ACHN (cell line): ENCODE measurements around the gene PRKG1.
"Not testable (repeated sequence)": the region's sequence is repeated elsewhere in the genome, so short reads cannot be mapped to it uniquely, and the experiment has no call there.

Source experiments
- DNase-seq: peaks from one replicate; pipeline ENCODE4 v3.0.0-alpha.2; 2015
- in situ Hi-C: cut with HindIII; loops from 2 replicates; pipeline ENCODE4 v1.10.0; 2017; ENCODE audit warnings: low sequenced_read_pairs, low pct_ligation_motif_present, low pct_unique_long_range_greater_than_20kb

Gene PRKG1

DNA sequence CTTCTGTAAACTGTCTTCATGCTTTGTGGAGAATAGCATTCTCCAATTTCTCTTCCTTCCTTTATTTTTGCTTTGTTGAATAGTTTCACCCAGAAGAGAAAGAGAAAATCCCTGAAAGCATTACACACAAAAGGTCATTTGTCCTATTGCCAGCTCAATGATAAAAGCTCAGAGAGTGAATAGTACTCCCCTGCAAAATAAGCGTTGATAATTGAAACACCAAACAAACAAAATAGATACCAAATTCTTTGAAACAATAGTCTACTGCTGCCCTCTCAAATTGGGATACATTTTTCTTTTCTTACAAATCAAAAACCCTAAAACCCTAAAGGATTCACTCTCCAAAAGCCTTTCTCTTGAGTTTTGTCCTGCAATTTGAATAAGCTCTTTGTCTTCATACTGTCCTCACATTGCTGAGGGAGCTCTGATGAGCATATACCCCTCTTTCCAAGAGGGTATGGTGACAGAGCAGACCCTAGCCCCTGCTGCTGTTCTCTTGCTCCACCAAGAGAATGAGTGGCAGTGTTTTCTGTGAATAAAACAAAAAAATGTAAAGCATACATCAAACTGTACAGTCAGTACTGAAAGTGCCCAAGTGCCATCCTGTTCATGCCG is 490.7 kb downstream of the PRKG1 start:
- in situ Hi-C loops = no loop called here
- DNase-seq = no peak

DNA sequence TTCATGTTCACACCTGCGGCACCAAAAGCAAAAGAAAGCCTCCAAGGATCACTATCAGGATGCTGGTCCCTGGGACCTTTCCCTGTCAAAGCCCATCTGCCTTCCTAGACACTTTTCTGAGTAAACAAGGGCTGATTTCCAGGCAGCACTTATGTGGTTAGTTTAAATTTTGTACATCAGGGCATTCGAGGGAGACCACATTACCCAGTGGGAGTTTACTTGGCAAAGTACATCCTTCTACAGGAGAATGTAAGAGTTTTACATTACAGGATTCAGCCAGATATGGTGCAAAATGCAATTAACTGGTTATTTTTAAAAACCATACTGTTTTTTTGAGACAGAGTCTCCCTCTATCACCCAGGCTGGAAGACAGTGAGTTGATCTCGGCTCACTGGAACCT is 493.0 kb downstream of the PRKG1 start:
- in situ Hi-C loops = no loop called here
- no peak for DNase-seq

DNA sequence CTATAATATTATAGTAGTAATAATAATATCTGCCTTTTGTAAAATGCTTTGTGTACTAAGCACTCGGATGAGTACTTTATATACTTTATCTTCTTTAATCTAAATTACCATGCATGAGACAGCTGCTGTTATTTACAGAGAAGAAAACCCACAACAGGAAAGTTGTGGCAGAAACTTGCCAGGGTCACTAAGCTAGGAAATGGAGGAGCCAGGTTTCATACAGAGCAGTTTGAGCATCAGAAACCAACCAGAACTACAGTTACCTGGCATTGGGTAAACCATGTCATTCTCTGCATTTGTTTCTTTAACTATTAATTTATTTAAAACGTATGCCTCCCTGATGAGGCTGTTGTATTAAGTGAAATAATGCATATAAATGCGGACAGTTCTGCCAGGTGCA is 495.2 kb downstream of the PRKG1 start:
- no peak for DNase-seq
- in situ Hi-C loops = no loop called here

DNA sequence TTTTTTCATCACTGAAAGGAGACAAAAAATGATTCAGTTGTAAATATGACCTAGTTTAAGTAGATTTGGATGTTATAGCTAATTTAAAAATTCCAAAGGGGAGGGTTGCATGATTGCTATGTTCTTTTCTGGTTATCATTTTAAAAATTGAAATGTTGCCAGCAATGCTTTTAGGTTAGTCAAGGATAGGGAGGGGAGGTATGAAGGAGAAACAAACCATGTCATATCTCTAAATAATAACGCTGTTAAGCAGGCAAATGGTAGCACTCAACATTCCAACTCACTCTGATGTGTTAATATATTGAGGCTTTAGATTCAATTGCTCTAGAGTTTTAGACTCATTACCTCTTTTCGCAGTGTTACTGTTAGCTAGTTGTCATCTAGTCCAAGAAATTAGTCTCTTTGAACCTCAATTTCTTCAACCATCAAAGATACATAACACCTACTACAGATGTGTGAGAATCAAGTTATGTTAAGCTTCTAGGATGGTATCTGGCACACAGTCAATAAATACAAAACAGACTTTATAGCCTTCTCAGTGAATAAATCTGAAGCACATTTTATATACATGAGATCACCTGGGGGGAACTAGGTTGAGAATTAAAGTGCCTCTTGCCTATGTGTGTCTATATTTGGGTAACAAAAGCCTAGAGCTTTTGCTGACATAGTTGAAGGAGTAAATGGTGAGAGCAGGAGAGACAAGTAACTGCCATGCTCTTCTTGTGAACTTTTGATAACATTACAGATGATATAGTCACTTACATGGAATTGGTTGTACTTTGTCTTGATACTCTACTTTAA is 500.2 kb downstream of the PRKG1 start:
- in situ Hi-C loops = no loop called here
- DNase-seq = no peak

DNA sequence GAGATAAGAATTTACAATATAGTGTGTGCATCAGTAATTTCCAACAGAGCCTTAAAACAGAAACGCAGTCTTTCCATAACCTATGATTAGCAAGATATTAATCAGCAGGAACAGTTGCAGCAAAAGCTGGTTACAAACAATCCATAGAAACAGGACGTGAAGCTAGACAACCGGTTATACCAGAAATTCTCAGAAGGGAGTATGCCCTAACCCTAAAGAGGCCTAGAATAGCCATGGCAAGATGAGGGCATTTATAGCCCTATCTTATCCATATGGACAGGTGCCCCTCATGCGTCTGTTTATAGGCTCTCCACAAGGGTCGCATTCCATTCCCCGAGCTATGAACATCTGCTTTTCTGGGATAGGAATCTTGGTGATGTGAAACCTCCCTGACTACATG is 506.9 kb downstream of the PRKG1 start:
- in situ Hi-C loops, DNase-seq: not testable (repeated sequence)

DNA sequence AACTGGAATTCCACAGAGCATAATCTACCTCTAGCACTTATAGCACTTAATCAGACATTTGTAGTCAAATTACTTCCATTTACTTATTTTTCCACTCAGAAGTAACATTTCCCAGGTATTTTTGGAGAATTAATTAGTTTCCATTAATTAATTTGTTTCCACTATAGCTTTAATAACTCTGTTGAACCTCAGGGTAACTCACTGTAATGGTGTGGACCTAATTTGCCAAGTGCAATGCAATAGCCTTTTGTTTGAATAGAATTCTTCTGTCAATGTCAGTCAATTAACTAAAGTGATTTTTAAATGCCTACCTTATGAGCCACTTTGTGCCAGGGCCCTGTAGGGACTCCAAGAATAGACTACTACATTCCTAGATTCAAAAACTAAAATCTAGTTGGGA is 509.7 kb downstream of the PRKG1 start:
- in situ Hi-C loops = no loop called here
- DNase-seq = no peak

DNA sequence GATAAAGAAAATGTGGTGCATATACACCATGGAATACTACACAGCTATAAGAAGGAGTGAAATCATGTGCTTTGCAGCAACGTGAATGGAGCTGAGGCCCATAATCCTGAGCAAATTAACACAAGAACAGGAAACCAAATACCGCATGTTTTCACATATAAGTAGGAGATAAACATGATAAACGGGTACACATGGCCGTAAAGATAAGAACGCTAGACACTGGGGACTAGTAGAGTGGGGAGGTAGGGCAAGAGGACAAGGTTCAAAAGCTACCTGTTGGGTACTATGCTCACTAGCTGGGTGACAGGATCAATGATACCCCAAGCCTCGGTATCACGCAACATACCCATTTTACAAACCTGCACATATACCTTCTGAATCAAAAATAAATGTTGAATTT is 511.5 kb downstream of the PRKG1 start:
- DNase-seq = no peak
- in situ Hi-C loops = no loop called here

DNA sequence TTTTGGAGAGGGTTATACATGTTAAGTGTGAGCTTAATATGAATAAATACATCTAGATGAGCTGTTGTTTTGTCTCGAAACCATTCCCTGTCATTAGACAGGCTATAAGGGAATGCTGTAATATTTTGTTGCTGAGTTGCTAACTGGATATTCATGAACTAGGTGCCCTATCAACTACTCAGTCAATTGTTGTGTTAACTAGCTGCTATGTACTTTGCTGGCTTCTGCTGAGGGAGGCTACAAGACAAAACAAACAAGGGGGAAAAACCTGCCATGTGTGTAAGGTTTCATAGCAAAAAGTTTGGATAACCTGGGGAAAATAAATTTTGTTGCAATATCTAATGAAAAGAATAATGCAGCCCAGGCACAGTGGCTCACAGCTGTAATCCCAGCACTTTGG is 514.7 kb downstream of the PRKG1 start:
- no peak for DNase-seq

DNA sequence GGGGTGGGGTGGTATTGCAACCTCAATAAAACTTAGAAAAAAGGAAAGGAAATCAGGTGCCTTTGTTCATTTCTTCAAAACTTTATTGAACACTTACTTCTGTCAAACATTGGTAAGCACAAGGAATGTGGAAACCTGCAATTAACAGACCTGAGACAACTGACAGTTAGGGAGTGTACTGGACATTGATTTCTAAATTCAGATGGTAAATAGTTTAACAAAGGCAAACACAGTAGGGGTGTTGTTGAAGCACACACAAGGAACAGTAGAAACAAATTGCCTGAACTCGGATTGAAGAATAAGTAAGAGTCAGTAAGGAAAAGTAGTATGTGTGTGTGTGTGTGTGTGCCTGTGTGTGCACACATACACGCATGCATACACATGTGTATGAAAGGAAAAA is 516.5 kb downstream of the PRKG1 start:
- in situ Hi-C loops = no loop called here
- no peak for DNase-seq

More for the DNA sequence above, 514.7 kb downstream of the PRKG1 start:
- in situ Hi-C loops = no loop called here

DNA sequence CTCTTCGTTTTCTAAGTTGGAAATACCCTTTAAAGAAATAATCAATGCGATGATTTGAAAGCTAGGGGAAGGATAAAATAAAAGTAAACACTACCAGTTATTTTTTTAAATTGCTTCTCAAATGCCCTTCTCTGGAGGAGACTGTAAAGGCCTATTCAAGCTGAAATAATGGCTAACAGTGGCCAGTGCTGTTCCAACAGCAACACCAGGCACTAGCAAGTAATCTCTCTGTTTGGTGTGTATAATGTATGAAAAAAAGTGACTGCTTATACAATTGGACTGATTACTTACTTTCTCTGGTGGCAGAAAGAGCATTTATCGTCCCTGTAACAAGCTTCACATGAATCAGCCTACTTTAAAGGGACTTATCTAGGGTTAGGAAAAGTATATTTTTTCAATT is 522.4 kb downstream of the PRKG1 start:
- in situ Hi-C loops = no loop called here
- DNase-seq = no peak

DNA sequence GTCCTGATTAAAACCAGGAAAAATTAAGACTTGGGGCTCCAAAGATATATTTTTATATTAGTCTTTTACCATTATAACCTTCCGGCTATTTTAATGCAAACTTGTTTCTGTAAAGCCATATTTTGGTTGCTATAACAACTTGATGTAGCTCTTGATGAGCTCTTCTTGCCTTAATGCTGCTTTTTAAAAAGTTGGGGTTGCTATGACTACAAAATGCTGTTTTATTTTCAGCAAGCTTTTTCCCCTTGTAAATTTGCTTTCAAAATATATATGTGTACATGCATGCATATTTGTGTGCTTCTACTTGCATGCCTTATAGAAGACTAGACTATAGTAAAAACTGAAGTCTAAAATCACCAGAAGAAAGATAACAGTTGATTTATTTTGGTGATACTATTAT is 525.4 kb downstream of the PRKG1 start:
- in situ Hi-C loops = no loop called here
- no peak for DNase-seq

DNA sequence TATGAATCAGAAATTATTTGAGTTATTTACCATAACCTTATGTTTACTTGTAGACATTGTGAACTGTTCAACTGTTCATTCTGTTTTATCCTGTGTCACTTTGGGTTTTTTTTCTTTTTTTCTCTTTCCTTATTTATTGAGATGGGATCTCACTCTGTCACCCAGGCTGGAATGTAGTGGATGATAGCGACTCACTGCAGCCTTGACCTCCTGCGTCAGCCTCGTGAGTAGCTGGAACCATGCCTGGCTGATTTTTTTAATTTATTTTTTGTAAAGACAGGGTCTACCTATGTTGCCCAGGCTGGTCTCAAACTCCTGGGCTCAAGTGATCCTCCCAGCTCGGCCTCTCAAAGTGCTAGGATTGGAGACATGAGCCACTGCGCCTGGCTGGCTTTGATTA is 528.0 kb downstream of the PRKG1 start:
- DNase-seq = no peak
- in situ Hi-C loops = no loop called here

DNA sequence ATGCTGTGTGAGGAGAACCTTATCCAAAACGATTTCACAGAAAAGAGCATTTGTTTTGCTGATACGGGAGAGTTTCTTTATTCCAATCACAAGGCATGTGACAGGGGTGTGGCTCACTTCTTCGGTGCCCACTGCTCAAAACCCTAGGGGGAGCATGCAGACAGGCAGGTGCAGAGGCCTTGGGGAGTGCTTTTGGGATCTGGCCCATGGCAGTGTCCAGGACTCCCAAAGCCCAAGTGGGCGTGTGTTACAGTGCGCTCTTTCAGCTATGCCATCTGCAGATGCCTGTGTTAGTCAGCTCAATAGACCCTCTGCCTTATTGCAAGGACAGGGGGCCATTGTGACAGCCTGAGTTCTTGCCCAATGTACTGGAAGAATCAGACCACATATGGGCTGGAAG is 530.3 kb downstream of the PRKG1 start:
- no peak for DNase-seq
- in situ Hi-C loops = no loop called here

DNA sequence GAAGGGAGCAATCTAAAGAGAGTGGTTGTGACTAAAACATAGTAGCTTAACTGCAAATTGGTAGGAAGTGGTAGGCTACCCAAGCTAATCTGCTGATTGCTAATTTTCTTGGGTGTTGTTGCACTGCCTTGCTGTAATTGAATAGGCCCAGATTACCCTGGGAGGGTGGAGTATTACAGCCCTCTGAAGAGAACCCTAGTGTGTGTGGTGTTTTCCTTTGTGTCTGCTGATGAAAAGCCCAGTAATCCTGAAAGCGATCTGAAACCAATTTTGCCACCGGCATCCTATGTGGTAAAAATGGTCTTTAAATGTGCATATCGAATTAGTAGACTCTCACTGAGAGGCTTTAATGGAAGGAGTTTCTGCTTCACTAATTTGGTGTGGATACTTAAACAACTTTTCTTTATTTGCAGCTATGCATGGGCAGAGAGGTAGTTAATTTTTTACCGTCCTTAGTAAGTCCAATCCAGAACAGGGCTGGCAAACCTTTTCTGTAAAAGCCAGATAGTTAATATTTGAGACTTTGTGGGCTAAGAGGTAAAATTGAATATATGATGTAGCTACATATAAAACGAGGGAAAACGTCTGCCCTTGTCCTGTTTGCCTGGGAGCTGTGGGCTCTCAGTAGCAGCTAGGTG is 532.7 kb downstream of the PRKG1 start:
- no peak for DNase-seq
- in situ Hi-C loops = no loop called here

DNA sequence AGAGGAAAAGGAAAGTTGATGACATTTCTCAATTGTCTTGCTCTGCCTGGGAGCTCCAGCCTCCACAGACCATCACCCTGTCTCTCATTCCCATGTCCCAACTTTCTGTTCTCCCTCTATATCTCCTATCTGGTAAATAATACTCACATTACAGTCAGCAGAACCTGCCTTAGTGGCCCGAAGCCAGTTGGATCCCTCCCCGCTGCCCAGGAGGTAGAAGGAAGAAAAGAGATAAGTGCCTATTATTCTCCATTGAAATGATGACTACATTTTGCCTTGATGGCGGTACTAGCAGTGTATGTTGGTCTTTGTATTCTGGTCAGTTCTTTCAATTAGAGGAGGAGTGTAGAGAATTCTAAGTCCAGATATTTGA is 533.2 kb downstream of the PRKG1 start:
- in situ Hi-C loops = no loop called here
- DNase-seq = no peak

DNA sequence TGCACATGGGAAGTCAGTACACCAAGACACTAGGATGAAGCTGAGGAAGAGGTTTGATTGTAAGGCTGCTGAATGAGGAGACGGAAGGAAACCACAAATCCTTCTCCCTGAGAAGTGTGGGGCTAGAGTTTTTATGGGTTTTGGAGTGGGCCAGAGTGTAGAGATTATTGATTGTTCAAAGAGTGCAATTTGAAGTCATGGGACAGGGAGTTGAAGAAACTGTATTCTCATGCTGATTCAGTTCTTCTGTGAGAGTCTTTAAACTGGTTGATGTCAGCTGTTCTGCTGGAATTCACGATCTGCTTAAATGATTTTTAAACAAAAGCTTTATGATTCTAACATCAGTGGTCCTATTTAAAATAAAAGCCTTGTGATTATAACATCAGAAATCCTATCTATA is 533.9 kb downstream of the PRKG1 start:
- in situ Hi-C loops = no loop called here
- no peak for DNase-seq

DNA sequence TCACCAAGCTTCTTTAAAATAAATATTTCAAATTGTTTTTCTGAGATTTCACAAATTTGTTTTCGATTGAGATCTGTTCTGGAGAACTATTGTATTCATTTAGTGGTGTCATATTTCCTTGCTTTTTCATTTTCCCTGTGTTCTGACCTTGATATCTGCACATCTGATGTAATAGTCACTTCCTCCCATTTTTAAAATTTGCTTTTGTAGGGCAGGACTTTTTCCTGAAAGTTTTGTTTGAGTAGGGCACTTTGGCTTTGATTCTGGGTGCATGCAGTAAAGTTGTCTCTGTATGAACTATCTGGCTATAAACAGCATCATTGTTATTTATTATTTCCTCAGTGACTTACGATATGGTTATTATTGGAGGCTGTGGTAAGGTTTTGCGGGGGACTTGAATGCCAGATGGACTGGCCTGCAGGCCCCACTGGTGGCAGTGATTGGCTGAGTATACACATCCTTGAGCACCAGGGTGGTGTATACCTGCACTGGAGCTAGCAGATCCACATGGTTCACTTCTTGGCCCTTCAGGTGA is 541.5 kb downstream of the PRKG1 start:
- in situ Hi-C loops = no loop called here
- DNase-seq = no peak

DNA sequence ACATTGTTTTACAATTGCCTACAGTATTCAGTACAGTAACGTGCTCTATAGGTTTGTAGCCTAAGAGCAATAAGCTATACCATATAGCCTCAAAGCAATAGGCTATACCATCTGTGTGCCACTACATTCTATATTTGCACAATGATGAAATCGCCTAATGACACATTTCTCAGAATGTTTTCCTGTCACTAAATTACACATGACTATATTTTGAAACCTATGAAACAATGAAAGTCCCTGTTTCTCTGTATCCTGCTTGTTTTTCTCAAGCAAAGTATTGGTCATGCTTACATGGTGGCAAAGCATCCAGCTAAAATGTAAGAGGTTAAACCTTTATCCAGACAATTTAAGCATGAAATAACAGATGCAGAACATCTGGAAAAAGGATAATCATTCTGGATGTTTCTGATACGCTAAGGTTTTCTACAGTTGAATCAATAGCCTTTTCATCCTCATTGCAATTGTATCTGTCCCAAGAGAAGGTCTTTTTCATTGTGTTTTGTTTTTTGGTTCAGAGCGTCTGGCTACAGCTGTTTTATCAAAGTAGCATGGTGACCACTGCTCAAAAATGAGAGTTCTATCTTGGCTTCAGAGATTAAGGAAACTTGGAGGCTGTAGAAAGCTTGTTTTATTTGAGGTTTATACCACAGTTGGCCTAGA is 543.4 kb downstream of the PRKG1 start:
- DNase-seq = no peak
- in situ Hi-C loops = no loop called here

DNA sequence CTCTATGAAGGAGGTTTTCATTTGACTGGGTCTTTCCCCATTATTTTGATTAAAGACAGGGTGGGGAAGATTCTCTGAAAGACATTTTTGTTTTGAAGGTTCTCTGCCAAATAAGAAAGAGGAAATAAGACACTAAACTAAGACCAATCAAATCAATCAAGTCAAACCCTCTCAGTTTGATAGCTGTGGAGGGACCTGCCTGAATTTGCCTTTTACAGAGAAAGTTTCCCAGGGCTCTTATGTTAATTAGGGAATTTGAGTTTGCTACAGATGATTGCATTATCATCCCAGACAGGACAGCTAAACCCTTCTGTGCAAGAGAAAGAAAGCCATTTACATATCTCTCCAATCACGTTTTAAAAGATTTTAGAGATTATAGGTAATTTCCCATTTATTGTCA is 545.1 kb downstream of the PRKG1 start:
- in situ Hi-C loops = no loop called here
- DNase-seq = no peak
